ENCODE measurements around the gene PREX1. TPM values are rescaled to one million over a fixed set of nuclear protein-coding genes. Genes with fewer than 3 reads are reported as not detected.

Gene PREX1
- total and polyA plus RNA-seq, 2 of the 4 experiments (the other 2 are of a cell fraction): 0.67 to 0.72 TPM

GRCh38 chr20:48749437-48749836 is 78.4 kb downstream of the PREX1 start:
- Histone ChIP-seq H3K4me2 (ENCODE audit: low read depth, low read length) (no peak overlapping the region), H2AFZ (replicated peaks; ENCODE audit: low read length, poor library complexity) (no peak overlapping the region), H3K4ac (ENCODE audit: low read depth, low read length) (no peak overlapping the region), H3K9ac (ENCODE audit: low read depth, low read length) (no peak overlapping the region), H2AK9ac (replicated peaks; ENCODE audit: low read depth, low read length, poor library complexity) (no peak overlapping the region), H3K79me1 (ENCODE audit: low read depth in 1 of 2, low read length in 2 of 2) (no peaks in the 10 kb centered on the region), H3K18ac (ENCODE audit: low read depth, low read length) (no peak overlapping the region), H2AK5ac (ENCODE audit: low read depth, low read length) (no peak overlapping the region), H3K36me3 (ENCODE audit: control insufficient read depth, insufficient read depth, low read length) (no peaks in the 10 kb centered on the region), H4K20me1 (ENCODE audit: insufficient read depth, low read length) (no peaks in the 10 kb centered on the region), H4K5ac (ENCODE audit: low read depth, low read length) (no peak overlapping the region), H3K14ac (replicated peaks; ENCODE audit: low read depth, low read length) (no peak overlapping the region), H3K27ac (ENCODE audit: insufficient read depth, low read length) (no peak overlapping the region), H3K4me3 (ENCODE audit: insufficient read depth, low read depth, low read length) (no peak overlapping the region), H3K23ac (ENCODE audit: low read depth, low read length) (no peak overlapping the region), H2BK5ac (ENCODE audit: low read depth, low read length, poor library complexity, severe bottlenecking) (no peak overlapping the region), H3K9me1 (ENCODE audit: insufficient read depth, low read length) (no peaks in the 10 kb centered on the region), H3K9me3 (ENCODE audit: control insufficient read depth, insufficient read depth, low read length) (no peaks in the 10 kb centered on the region), H3K4me1 (ENCODE audit: control insufficient read depth, insufficient read depth, low read length) (no peaks in the 10 kb centered on the region), H3K56ac (ENCODE audit: extremely low read depth, insufficient read depth, low read length) (no peak overlapping the region), H2BK120ac (ENCODE audit: low read depth, low read length) (no peak overlapping the region), H4K91ac (ENCODE audit: insufficient read depth, low read depth, low read length) (no peak overlapping the region), H4K8ac (ENCODE audit: low read depth in 2 of 2, low read length in 2 of 2) (no peak overlapping the region), H3K27me3 (ENCODE audit: control insufficient read depth, insufficient read depth, low read length) (peaks cover 6% of the 10 kb centered on the region; the same call in 1 of the 2 replicates), H2BK15ac (ENCODE audit: low read depth, low read length) (no peak overlapping the region), H2BK20ac (ENCODE audit: low read depth, low read length) (no peak overlapping the region)
- DNase-seq: no peak
- TF ChIP-seq RCOR1 (IDR thresholded peaks at IDR 0.05; ENCODE audit: insufficient replicate concordance, low read length): no peak
- TF ChIP-seq FOS (IDR thresholded peaks at IDR 0.05; ENCODE audit: low read depth, low read length): no peak
- TF ChIP-seq NFE2L2 (IDR thresholded peaks at IDR 0.05; ENCODE audit: low read depth, low read length): no peak
- TF ChIP-seq RFX5 (IDR thresholded peaks at IDR 0.05; ENCODE audit: low read depth, low read length): no peak
- no peak for TF ChIP-seq ELK1 (IDR thresholded peaks at IDR 0.05; ENCODE audit: borderline replicate concordance, low read depth, low read length)
- TF ChIP-seq MAFK (IDR thresholded peaks at IDR 0.05; ENCODE audit: low read depth, low read length): no peak
- no peak for TF ChIP-seq BHLHE40 (IDR thresholded peaks at IDR 0.05; ENCODE audit: low read depth, low read length)
- TF ChIP-seq MXI1 (IDR thresholded peaks at IDR 0.05; ENCODE audit: borderline replicate concordance, low read depth, low read length): no peak
- TF ChIP-seq RAD21 (IDR thresholded peaks at IDR 0.05; ENCODE audit: low read length): no peak
- TF ChIP-seq CEBPB (IDR thresholded peaks at IDR 0.05; ENCODE audit: low read depth, low read length): no peak
- no peak for TF ChIP-seq CTCF (conservative IDR thresholded peaks at IDR 0.05; ENCODE audit: low read depth, low read length)
- no peak for TF ChIP-seq MAZ (IDR thresholded peaks at IDR 0.05; ENCODE audit: borderline replicate concordance, low read depth, low read length)
- TF ChIP-seq POLR2A (IDR thresholded peaks at IDR 0.05; ENCODE audit: low read depth, low read length): no peak
- in situ Hi-C loops (cut with MboI; ENCODE audit: low sequenced_read_pairs) (no loop called here), dilution Hi-C loops (cut with HindIII; ENCODE audit: low sequenced_read_pairs, unreplicated experiment) (no loop called here), intact Hi-C loops (cut with micrococcal nuclease) (no loop called here)
- no TSS peak for BruUV-seq (replicated peaks)
- ChIA-PET CTCF (interaction anchor here (1.5 kb wide), 1 partner anchor 92 kb away, joined by 3 read pairs; no protein-coding TSS in a partner anchor), POLR2A (ENCODE audit: unreplicated experiment) (no interaction called here)
- WGBS, 2 experiments (ENCODE audit: extremely low coverage in 2 of 2, insufficient read length in 1 of 2): 53% methylated on average over 3 of the region's 10 CpGs; no CpG with 5 or more reads in 1 of the 2 experiments
- no peak for ATAC-seq (ENCODE audit: low read depth)
